ENCODE data around the gene TRRAP.

Gene TRRAP

DNA sequence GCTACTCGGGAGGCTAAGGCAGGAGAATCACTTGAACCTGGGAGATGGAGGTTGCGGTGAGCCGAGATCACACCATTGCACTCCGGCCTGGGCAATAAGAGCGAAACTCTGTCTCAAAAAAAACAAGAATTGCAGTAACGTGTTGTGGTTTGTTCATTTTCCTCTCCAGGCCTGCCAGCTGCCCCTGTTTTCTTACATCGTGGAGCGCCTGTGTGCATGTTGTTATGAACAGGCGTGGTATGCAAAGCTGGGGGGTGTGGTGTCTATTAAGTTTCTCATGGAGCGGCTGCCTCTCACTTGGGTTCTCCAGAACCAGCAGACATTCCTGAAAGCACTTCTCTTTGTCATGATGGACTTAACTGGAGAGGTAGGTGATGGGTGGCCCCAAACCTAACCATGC, 52.1 kb downstream of the TRRAP start:
- DNase-seq (ENCODE audit: low read depth in 1 of 2, low spot score in 1 of 2), result no peak
- Histone ChIP-seq H3K27me3 (ENCODE audit: insufficient read depth, poor library complexity, severe bottlenecking) (no peaks in the 10 kb centered on the region), H3K4me3 (replicated peaks; ENCODE audit: insufficient read depth, low read length) (no peak overlapping the region), H3K27ac (replicated peaks) (no peak overlapping the region)
- no peak for TF ChIP-seq POLR2AphosphoS5 (IDR thresholded peaks at IDR 0.05; ENCODE audit: low read depth)
- no peak for TF ChIP-seq GABPA (IDR thresholded peaks at IDR 0.05; ENCODE audit: low read depth)
- TF ChIP-seq, protein P1, sequence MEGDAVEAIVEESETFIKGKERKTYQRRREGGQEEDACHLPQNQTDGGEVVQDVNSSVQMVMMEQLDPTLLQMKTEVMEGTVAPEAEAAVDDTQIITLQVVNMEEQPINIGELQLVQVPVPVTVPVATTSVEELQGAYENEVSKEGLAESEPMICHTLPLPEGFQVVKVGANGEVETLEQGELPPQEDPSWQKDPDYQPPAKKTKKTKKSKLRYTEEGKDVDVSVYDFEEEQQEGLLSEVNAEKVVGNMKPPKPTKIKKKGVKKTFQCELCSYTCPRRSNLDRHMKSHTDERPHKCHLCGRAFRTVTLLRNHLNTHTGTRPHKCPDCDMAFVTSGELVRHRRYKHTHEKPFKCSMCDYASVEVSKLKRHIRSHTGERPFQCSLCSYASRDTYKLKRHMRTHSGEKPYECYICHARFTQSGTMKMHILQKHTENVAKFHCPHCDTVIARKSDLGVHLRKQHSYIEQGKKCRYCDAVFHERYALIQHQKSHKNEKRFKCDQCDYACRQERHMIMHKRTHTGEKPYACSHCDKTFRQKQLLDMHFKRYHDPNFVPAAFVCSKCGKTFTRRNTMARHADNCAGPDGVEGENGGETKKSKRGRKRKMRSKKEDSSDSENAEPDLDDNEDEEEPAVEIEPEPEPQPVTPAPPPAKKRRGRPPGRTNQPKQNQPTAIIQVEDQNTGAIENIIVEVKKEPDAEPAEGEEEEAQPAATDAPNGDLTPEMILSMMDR (IDR thresholded peaks at IDR 0.05; ENCODE audit: insufficient read depth, low read length), result no peak
- TF ChIP-seq SPI1 (IDR thresholded peaks at IDR 0.05; ENCODE audit: borderline replicate concordance, low read depth), result no peak
- TF ChIP-seq, protein P2, sequence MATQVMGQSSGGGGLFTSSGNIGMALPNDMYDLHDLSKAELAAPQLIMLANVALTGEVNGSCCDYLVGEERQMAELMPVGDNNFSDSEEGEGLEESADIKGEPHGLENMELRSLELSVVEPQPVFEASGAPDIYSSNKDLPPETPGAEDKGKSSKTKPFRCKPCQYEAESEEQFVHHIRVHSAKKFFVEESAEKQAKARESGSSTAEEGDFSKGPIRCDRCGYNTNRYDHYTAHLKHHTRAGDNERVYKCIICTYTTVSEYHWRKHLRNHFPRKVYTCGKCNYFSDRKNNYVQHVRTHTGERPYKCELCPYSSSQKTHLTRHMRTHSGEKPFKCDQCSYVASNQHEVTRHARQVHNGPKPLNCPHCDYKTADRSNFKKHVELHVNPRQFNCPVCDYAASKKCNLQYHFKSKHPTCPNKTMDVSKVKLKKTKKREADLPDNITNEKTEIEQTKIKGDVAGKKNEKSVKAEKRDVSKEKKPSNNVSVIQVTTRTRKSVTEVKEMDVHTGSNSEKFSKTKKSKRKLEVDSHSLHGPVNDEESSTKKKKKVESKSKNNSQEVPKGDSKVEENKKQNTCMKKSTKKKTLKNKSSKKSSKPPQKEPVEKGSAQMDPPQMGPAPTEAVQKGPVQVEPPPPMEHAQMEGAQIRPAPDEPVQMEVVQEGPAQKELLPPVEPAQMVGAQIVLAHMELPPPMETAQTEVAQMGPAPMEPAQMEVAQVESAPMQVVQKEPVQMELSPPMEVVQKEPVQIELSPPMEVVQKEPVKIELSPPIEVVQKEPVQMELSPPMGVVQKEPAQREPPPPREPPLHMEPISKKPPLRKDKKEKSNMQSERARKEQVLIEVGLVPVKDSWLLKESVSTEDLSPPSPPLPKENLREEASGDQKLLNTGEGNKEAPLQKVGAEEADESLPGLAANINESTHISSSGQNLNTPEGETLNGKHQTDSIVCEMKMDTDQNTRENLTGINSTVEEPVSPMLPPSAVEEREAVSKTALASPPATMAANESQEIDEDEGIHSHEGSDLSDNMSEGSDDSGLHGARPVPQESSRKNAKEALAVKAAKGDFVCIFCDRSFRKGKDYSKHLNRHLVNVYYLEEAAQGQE (IDR thresholded peaks at IDR 0.05; ENCODE audit: insufficient replicate concordance, low read depth), result no peak

DNA sequence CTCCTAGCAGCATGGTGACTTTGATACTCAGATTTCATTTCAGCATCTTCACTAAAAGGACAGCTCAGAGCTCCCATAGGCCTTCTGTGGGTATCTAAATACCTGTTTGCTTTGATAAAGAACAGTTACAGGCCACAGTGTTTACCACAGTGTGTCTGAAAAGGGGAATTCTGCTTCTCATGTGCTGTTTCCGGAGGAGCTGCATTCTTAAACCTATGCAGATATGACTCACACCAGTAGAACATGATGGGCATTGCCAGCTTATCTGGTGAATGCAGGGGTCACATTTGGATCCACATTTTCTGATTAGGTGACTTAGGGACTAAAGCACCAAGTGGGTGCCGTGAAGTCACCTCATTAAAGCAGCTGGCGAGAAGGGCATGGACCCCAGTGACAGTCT, 52.6 kb downstream of the TRRAP start:
- H3K4me3 ChIP-seq (replicated peaks; ENCODE audit: insufficient read depth, low read length), result no peak overlapping the region
- H3K27ac ChIP-seq (replicated peaks), result no peak overlapping the region
- H3K27me3 ChIP-seq (ENCODE audit: insufficient read depth, poor library complexity, severe bottlenecking), result no peaks in the 10 kb centered on the region
- TF ChIP-seq, protein P1 (IDR thresholded peaks at IDR 0.05; ENCODE audit: insufficient read depth, low read length), result no peak
- TF ChIP-seq GABPA (IDR thresholded peaks at IDR 0.05; ENCODE audit: low read depth), result no peak
- TF ChIP-seq, protein P2 (IDR thresholded peaks at IDR 0.05; ENCODE audit: insufficient replicate concordance, low read depth), result no peak
- no peak for TF ChIP-seq SPI1 (IDR thresholded peaks at IDR 0.05; ENCODE audit: borderline replicate concordance, low read depth)
- TF ChIP-seq POLR2AphosphoS5 (IDR thresholded peaks at IDR 0.05; ENCODE audit: low read depth), result no peak
- no peak for DNase-seq (ENCODE audit: low read depth in 1 of 2, low spot score in 1 of 2)

DNA sequence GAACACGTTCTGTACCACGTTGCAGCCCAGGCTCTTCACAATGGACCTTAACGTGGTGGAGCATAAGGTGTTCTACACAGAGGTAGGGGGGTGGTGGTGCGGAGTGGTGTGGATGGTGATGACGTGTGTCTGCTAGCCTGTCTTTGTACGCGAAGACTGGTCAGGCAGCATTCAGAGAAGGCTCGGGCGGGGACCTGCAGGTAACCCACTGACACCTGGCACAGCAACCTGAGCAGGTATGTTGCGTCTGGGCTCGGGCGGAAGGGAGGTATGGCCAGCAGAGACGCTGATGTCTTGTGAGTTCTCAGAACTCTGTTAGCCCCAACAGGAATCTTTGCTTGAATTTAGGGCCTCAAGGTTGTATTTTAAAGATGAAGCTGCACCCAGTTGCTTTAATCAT, 55.0 kb downstream of the TRRAP start:
- Histone ChIP-seq H3K27me3 (ENCODE audit: insufficient read depth, poor library complexity, severe bottlenecking) (no peaks in the 10 kb centered on the region), H3K4me3 (replicated peaks; ENCODE audit: insufficient read depth, low read length) (no peak overlapping the region), H3K27ac (replicated peaks) (no peak overlapping the region)
- no peak for DNase-seq (ENCODE audit: low read depth in 1 of 2, low spot score in 1 of 2)
- TF ChIP-seq, protein P1 (IDR thresholded peaks at IDR 0.05; ENCODE audit: insufficient read depth, low read length), result no peak
- TF ChIP-seq POLR2AphosphoS5 (IDR thresholded peaks at IDR 0.05; ENCODE audit: low read depth), result no peak
- TF ChIP-seq SPI1 (IDR thresholded peaks at IDR 0.05; ENCODE audit: borderline replicate concordance, low read depth), result no peak
- TF ChIP-seq, protein P2 (IDR thresholded peaks at IDR 0.05; ENCODE audit: insufficient replicate concordance, low read depth), result no peak
- no peak for TF ChIP-seq GABPA (IDR thresholded peaks at IDR 0.05; ENCODE audit: low read depth)
